ENCODE measurements around the gene PRKACB. TPM values are rescaled to one million over a fixed set of nuclear protein-coding genes. Genes with fewer than 3 reads are reported as not detected.

Gene PRKACB
- total RNA-seq, 2 experiments from 2014 or later = 16.6 to 38.5 TPM

DNA sequence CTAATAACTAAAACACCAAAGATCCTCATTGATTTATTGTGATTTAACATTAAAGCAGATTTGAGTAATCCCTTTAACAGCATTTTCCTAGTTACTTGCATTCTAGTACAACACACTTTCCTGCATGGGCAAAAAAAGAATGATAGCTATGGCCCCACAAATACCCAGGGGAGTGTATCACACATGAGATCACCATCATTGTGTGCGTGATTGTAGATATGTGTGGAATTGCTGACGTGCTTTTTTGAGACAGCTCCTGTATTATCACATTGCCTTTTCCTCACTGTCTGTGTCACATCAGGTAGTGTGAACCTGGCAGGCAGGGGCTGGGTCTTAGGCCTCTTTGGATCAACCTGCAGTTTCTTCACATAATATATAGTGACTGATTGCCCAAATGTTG is 109.0 kb downstream of the PRKACB start:
- H3K4me2 ChIP-seq (ENCODE audit: low read length) = no peak overlapping the region
- ChIA-PET POLR2A (interaction anchor here (1.1 kb wide), 1 partner anchor 14 kb away, joined by 3 read pairs; no protein-coding TSS in a partner anchor), CTCF (ENCODE audit: unreplicated experiment) (no interaction called here)

DNA sequence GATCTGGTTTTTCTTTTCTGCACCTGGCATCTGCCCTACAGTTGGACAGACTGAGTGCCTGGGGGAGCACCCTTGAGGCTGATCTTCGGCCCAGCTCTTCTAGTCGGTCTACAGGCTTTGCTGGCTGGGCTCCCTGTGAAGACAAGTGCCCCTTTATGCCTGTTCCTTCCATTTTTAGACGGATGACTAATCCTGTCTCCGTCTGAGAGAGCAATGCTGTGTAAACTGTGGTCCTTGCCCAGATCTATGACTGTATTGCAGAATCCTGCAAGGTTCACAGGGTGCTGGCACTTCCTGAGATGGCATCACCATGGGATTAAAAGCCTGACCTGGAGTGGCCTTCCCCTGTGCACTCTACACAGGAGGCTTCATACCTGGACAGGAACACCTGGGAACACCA is 109.8 kb downstream of the PRKACB start:
- Histone ChIP-seq H3K36me3 (ENCODE audit: insufficient read depth, low read length) (no peaks in the 10 kb centered on the region), H3K4me3 (ENCODE audit: low read depth, low read length, poor library complexity, severe bottlenecking) (no peak overlapping the region), H3K79me2 (ENCODE audit: insufficient read depth, low read depth, low read length) (no peaks in the 10 kb centered on the region), H3K4me1 (ENCODE audit: insufficient read depth, low read length, poor library complexity, severe bottlenecking) (no peaks in the 10 kb centered on the region), H3K9me2 (ENCODE audit: insufficient read depth, low read length) (no peaks in the 10 kb centered on the region), H4K20me1 (ENCODE audit: insufficient read depth, low read length) (no peaks in the 10 kb centered on the region), H3K9me3 (ENCODE audit: low read length) (no peaks in the 10 kb centered on the region), H3K4me2 (ENCODE audit: low read length) (no peak overlapping the region), H2AFZ (ENCODE audit: low read length) (no peak overlapping the region), H3K27ac (ENCODE audit: low read depth, low read length, poor library complexity, severe bottlenecking) (no peak overlapping the region)
- TF ChIP-seq, protein P1, sequence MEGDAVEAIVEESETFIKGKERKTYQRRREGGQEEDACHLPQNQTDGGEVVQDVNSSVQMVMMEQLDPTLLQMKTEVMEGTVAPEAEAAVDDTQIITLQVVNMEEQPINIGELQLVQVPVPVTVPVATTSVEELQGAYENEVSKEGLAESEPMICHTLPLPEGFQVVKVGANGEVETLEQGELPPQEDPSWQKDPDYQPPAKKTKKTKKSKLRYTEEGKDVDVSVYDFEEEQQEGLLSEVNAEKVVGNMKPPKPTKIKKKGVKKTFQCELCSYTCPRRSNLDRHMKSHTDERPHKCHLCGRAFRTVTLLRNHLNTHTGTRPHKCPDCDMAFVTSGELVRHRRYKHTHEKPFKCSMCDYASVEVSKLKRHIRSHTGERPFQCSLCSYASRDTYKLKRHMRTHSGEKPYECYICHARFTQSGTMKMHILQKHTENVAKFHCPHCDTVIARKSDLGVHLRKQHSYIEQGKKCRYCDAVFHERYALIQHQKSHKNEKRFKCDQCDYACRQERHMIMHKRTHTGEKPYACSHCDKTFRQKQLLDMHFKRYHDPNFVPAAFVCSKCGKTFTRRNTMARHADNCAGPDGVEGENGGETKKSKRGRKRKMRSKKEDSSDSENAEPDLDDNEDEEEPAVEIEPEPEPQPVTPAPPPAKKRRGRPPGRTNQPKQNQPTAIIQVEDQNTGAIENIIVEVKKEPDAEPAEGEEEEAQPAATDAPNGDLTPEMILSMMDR (conservative IDR thresholded peaks at IDR 0.05; ENCODE audit: low read length) = no peak
- no peak for TF ChIP-seq EZH2phosphoT487 (IDR thresholded peaks at IDR 0.05; ENCODE audit: borderline replicate concordance, low read depth, low read length)
- POLR2A ChIA-PET = interaction anchor here (1.1 kb wide), 1 partner anchor 15 kb away, joined by 3 read pairs; no protein-coding TSS in a partner anchor
- BruUV-seq (replicated peaks) = no TSS peak
- intact Hi-C loops (cut with micrococcal nuclease; ENCODE audit: unreplicated experiment) = loop anchor here (10.0 kb wide), 1 partner anchor 171 kb away; no protein-coding TSS in a partner anchor
- DNase-seq (ENCODE audit: low spot score) = no peak
- CTCF ChIA-PET (ENCODE audit: unreplicated experiment) = no interaction called here

More for the DNA sequence above, 109.0 kb downstream of the PRKACB start:
- H3K9me2 ChIP-seq (ENCODE audit: insufficient read depth, low read length) = no peaks in the 10 kb centered on the region
- H3K4me3 ChIP-seq (ENCODE audit: low read depth, low read length, poor library complexity, severe bottlenecking) = no peak overlapping the region
- no peaks in the 10 kb centered on the region for H3K4me1 ChIP-seq (ENCODE audit: insufficient read depth, low read length, poor library complexity, severe bottlenecking)
- intact Hi-C loops (cut with micrococcal nuclease; ENCODE audit: unreplicated experiment) = loop anchor here (10.0 kb wide), 1 partner anchor 172 kb away; no protein-coding TSS in a partner anchor
- no peak overlapping the region for H3K27ac ChIP-seq (ENCODE audit: low read depth, low read length, poor library complexity, severe bottlenecking)
- DNase-seq (ENCODE audit: low spot score) = no peak
- H2AFZ ChIP-seq (ENCODE audit: low read length) = no peak overlapping the region
- no TSS peak for BruUV-seq (replicated peaks)
- no peaks in the 10 kb centered on the region for H4K20me1 ChIP-seq (ENCODE audit: insufficient read depth, low read length)
- H3K79me2 ChIP-seq (ENCODE audit: insufficient read depth, low read depth, low read length) = no peaks in the 10 kb centered on the region
- no peaks in the 10 kb centered on the region for H3K36me3 ChIP-seq (ENCODE audit: insufficient read depth, low read length)
- H3K9me3 ChIP-seq (ENCODE audit: low read length) = no peaks in the 10 kb centered on the region
- TF ChIP-seq, protein P1 (conservative IDR thresholded peaks at IDR 0.05; ENCODE audit: low read length) = no peak
- TF ChIP-seq EZH2phosphoT487 (IDR thresholded peaks at IDR 0.05; ENCODE audit: borderline replicate concordance, low read depth, low read length) = no peak

DNA sequence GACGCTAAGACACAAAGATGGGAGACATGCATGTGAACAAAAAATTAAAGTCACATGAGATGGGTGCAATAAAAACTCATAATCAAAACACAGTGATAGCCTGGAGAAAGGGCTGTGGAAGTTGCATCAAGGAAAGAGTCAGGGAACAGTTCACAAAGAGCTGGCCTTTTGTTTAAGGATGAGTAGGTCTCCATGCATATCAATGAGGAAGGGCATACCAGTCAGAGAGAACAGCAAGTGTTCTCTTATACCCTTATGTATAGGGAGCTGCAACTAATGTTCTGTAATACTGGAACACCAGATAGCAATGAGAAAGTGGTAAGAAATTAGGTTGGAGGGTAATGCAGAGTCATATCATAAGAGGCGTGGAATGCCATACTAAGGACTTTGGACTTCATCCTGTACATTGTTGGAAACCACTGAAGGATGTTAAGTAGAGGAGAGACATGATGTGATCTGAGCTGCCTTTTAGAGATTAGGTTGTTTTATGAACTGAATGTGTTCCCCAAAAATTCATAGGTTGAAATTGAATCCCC is 110.7 kb downstream of the PRKACB start:
- H3K4me2 ChIP-seq (ENCODE audit: low read length) = no peak overlapping the region
- H3K9me3 ChIP-seq (ENCODE audit: low read length) = no peaks in the 10 kb centered on the region
- no peaks in the 10 kb centered on the region for H3K36me3 ChIP-seq (ENCODE audit: insufficient read depth, low read length)
- no peak for DNase-seq (ENCODE audit: low spot score)
- H3K4me1 ChIP-seq (ENCODE audit: insufficient read depth, low read length, poor library complexity, severe bottlenecking) = no peaks in the 10 kb centered on the region
- POLR2A ChIA-PET = interaction anchor here (1.0 to 1.7 kb wide), 2 partner anchors 11 to 16 kb away, joined by 3 to 4 read pairs; no protein-coding TSS in a partner anchor
- intact Hi-C loops (cut with micrococcal nuclease; ENCODE audit: unreplicated experiment) = loop anchor here (10.0 kb wide), 1 partner anchor 170 kb away; no protein-coding TSS in a partner anchor
- H2AFZ ChIP-seq (ENCODE audit: low read length) = no peak overlapping the region
- BruUV-seq (replicated peaks) = no TSS peak
- no peak overlapping the region for H3K4me3 ChIP-seq (ENCODE audit: low read depth, low read length, poor library complexity, severe bottlenecking)
- no peaks in the 10 kb centered on the region for H3K9me2 ChIP-seq (ENCODE audit: insufficient read depth, low read length)
- no peaks in the 10 kb centered on the region for H3K79me2 ChIP-seq (ENCODE audit: insufficient read depth, low read depth, low read length)
- no peaks in the 10 kb centered on the region for H4K20me1 ChIP-seq (ENCODE audit: insufficient read depth, low read length)
- no peak overlapping the region for H3K27ac ChIP-seq (ENCODE audit: low read depth, low read length, poor library complexity, severe bottlenecking)
- CTCF ChIA-PET (ENCODE audit: unreplicated experiment) = no interaction called here
- TF ChIP-seq EZH2phosphoT487 (IDR thresholded peaks at IDR 0.05; ENCODE audit: borderline replicate concordance, low read depth, low read length) = no peak
- TF ChIP-seq, protein P1 (conservative IDR thresholded peaks at IDR 0.05; ENCODE audit: low read length) = no peak
